HG02870 (cell line): ENCODE results near the gene FBXL20.

Source experiments
- ATAC-seq: cut with Tn5 transposase; IDR thresholded peaks from one replicate; pipeline ENCODE4 v1.9.1; 2021; ENCODE audit warnings: mild to moderate bottlenecking, moderate library complexity; ENCODE audit not compliant: unreplicated experiment

The FBXL20 gene

DNA sequence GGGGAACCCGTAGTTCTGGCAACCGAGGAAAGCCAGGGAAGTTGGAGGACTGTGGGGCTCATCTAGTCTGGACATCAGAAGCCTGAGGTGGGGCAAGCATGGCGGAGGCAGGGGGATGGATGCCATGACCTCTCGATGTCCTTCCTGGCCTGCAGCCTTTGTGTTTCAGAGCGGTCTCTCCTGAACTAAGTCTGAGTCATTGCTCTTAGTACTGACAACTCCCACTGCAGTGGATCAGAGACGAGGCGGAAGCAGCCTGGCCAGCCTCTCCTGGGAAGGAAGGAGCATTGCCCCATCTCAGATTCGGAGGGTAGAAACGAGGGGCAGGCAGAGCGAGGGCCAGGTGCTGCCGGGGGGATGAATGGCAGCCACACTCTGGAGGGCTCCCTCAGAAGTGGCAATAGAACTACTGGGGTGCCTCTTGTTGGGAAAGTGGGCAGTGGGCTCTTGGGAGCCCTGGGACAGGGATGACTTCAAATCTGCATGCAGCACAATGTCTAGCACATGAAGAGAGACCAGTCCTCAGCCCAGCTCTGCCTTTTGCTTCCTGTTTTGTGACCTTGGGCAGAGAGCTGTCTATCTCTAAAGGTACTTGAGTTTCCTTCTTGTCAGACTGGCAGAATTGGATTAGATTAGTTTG, 172.0 kb downstream of the FBXL20 start:
- ATAC-seq = no peak

DNA sequence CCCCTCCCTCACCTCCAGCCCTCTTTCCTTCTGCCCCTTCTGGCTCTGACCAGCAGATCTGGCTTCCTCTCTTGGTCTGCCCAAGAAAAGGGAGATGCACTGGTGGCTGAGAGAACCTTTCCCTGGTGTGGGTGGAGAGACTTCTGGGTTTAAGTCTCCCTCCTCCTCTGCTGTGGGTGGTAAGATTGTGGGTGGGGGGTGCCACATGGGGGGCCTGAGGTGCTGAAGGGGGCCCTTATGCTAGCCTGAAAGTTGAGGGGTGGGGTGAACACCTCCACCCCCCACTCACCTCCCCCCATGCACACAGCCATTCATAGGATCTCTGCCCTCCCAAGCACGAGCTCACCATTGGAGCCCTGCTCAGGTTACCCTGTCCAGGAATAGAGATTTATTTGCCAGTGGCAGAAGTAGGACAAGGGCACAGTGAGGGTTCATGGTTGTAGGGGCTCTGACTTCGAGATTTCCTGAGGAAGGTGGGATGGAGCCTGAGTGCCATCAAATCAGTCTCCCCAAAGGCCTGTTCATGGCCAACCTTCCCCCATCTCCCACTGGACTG, 174.0 kb downstream of the FBXL20 start:
- ATAC-seq = no peak

DNA sequence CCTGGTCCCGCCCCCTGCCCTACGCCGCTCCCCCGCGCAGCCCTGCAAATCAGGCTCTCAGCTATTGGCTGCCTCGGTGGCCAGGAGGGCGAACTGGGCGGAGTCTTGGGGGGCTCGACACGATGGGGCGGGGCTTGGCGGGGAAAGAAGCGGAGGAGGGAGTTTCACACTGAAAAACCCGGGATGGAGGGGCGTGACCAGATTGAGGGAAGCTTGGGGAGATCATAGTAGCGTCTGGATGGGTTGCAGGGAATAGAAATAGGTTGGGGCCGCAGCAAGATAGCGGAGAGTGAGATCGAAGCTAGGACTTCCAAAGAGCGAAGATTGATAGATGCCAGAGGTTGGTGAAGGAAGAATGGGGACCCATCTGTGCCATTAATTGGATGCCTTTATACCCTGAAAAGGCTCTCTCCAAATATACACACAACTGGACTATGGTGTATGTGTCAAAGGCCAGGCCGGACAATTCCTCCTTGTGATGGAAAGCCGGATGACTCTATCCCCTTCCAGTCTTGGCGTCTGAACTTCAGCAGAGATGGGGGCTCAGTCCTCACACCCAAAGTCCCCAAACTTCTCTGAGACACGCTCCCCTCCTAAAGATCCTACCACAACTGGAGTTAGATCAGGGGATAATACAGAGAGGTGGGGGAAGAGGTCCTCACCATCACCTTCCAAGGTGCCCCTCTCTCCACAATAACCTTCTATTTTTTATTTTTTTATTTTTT, 175.3 kb downstream of the FBXL20 start:
- ATAC-seq = no peak

DNA sequence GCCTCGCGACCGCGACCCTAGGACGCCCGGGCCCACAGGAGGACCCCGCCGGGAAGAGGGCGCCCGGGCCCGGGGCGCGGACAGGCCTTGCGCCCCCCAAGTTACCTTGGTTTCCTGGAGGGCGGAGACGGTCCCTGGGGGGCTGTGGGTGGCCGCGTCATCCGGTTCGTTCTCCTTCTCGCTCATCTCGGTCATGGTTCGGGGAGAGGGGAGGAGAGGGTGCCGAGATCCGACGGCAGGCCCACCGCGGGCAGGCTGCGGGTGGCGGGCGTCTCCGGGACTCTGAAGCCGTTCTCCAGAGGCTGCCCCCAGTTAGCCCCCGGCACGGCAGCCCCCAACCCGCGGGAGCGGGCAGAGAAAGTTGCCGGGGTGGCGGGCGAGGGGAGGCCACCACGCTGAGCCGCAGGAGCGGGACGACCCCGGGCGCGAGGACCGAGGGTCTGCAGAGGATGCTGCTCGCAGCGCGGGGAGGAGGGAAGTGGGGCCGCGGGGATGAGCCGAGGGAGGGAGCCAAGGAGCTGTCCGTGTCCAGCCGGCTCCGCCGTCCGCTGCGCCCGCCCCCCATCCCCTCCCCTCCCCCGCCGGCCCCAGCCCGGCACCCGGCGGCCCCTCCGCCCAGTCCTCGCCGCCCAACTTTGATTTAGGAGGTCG, 176.0 kb downstream of the FBXL20 start, which contains the start of gene STAC2:
Gene STAC2 (minus strand): TSS at position 638 of the 651 bp plus-strand sequence. CDS start 443 bp downstream, at position 195.
- no peak for ATAC-seq

DNA sequence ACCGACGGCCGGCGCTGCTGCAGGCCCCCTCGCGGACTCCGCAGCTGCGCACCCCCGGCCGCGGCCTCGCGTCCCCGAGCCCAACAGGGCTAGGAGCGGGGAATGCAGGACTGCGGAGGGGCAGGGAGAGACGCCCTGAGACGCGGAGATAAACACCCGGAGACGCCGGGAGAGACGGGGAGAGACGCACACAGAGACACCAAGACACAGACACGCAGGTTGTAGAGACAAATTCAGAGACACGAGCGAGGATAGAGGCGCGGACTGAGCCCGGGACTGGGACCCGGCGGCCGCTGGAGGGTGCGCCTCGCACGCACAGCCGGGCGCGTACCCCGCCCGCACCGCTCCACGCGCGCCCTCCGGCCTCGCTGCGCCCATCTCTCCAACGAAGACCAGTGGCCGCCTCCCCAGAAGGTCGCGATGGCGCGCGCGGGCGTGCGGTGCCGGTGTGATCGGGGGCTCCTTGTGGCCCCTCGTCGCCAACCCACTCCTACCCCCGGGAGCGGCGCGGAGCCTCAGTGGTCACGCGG, 176.6 kb downstream of the FBXL20 start:
- ATAC-seq = no peak

DNA sequence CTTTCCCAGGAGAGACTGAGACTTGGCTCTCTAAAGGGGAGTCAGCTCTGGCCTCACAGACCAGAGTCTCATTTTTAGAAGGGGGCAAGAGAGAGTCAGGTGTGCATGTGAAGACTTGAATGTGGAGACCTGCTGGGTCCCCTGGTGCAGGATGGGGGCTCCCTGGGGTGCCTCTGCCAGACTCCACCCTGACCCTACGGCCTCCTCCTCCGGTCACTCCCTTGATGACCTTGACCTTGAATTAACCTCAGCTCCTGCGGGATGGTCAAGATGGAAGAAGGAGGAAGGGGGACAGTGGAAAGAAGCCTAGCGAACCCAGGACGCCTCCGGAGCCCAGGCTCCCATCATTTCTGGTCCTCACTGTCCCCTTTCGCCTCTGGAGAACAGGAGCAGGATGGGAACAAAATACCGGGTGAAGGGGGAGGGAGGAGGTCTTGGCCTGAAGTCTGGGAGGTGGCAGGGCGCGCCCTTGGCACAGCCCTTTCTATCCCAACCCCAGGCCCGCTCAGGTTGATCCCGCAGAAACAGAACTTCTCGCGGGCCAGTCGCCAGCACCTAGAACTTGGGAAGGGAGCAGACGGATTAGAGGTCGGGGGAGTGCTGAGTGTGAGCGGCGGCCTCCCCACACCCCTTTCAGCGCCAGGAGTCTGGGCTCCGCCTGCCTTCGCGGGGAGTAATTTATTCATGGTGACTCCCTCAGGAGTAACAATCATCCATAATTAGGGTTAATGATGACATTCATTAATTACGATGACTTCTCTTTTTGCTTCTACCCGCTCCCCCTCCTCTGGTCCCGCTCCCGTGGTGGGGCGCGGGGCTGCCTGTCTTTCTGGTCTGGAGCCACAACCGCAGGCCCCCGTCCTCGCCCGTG, 177.3 kb downstream of the FBXL20 start:
- no peak for ATAC-seq

DNA sequence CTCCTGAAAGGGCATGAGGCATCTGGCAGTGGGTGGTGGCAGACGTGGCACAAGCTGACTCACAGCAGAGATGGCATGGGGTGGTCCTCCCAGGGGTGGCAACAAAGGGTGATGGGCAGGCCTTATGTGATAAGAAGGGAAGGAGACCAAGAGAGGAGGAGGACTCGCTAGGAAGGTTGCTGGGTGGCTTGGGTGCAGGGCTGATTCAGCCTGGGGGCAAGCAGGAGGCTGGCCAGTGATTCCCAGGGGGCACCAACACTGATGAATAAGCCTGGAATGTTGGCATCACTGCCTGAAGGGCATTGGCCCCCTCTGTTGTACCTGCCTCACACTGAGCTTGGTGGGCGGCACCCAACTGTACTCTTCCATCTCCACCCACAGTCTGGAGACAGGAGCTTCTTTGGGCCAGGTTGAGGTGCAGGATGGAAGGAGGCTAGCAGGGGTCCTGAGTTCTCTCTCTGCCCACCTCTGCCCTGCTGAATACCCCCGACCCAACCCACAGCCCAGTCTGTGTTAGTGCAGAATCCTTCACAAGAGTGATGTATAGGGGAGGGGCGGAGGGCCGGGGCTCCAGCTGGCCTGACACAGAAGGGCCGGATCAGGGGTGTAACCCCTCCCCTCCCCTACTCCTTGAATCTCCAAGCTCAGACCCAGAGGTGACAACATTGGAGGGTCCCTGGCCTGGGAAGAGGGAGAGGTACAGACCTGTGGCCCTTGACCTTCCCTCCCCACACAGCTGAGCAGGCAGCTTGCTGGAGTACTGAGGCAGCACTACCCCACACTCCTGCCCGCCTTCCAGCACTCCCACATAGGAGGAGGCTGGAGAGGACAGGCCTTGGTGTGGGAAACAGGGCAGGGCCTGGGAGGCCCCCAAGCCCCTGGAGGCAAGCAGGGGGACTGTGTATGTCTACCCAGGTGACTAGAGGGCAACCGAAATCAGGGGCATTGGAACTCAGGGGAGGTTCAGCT, 178.3 kb downstream of the FBXL20 start:
- ATAC-seq = no peak

DNA sequence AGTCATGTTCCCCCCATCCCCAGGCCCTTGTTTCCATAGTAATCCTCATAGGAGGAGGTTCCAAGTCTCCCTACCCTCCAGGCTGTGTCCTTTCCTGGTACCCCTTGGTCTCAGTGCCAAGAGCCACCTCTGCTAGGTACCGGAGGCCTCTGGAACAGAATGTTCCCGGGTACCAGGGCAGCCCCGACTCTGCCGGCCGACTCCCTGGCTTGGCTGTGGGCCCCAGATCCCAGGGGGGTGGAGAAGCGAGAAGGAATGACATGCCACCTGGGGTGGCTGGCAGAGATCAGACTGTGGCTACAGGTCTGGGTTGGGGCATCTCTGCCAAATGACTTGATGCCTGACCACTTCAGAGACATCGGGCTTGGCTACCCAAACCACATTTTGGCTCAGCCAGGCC, 179.3 kb downstream of the FBXL20 start:
- ATAC-seq = no peak

DNA sequence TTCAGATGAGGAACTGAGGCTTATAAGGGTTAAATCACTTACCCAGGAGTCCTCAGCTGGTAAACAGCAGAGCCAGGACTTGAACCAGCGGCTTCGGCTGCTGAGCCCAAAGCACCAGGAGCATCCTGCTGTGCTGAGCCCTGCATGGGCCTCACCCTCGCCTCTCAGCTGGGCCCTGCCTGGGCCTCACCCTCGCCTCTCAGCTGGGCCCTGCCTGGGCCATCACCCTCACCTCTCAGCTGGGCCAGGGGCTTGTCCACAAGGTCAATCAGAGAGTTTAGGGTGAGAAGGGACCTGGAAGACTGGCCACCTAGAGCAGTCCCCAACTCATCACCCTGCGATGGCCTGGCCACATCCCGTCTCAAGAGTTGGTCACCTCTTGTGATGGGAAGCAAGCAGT, 179.9 kb downstream of the FBXL20 start:
- ATAC-seq = no peak

DNA sequence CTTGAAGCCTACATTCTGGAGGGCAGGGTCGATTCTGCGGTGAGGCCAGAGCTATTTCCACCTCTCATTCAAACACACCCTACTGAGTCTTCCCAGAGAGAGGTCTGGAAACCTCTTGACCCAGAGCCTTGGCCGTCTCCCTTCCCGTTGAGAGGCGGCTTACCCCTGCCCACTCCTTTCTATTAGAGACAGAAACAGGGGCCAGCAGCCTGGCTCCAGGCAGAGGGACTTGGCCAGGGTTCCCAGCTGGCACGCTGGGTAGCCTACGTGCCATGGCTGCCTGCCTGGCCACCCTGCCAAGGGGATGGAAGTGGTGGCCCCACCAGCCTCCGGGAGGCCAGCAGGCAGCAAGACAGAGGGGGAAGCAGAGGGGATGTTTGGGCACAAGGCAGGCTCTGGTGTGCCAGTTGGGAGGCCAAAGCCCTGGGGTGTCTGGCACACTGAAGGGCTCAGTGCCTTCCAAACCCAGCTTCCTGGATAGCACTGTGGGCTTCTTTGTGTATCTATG, 181.7 kb downstream of the FBXL20 start:
- ATAC-seq = no peak

DNA sequence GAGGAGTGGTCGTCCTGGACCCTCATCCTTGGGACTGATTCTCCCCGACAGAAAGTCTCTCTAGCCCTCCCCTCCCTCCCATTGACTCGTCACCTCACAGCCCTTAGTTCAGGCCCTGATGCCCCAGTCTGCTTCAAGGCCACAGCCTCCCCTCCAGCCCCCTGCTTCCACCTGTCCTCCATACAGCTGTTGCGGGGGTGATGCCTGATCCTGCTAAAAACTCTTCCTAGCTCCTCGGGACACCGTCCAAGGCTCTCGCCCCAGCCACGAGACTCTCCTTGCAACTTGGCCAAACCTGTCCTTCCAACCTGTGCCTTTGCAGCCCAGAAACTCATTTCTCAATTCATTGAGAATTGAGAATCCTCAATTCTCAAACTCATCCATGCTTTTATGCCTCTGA, 182.5 kb downstream of the FBXL20 start:
- ATAC-seq = no peak

DNA sequence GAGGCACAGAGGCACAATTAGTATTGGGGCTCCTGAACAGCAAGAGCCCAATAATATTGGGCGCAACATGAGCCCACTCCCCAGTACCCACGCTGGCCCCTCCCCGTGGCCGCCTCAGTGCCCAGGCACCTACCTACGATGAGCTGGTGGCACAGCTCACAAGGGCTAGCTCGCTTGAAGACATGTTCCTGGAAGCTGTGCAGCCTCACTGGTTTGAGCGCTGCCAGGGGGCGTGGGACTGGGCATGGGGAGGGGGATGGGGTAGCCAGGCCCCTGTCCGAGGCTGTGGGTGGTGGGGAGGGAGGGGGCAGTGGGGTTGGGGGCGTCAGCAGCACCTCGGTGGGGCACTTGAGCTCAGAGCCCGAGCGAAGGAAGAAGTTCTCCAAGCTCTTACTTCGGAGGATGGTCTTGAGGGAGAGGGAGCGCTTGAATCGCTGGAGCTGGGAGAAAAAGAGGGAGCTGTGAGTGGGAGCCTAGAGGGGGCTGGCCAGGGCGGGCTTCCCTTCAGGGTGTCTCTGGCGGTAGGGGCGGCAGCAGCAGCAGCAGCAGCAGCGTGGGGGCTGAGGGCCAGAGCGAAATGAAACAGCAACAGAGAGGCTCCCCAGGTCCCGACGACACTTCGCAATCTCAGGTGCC, 183.6 kb downstream of the FBXL20 start:
- ATAC-seq = no peak

DNA sequence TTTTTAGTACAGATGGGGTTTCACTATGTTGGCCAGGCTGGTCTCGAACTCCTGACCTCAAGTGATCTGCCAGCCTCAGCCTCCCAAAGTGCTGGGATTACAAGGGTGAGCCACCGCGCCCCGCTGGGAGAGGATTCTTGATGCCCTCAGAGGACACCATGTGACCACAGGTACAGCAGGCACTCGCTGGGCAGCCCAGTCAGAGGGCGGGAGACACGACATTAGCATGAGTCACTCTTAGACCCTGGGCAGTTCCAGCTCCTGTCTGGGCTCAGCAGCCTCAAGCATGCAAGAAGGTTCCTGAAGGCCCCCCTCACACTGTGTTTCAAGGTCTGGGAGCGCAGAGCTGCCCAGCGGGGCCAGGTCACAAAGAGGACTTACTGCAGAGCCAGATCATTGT, 187.6 kb downstream of the FBXL20 start:
- no peak for ATAC-seq

DNA sequence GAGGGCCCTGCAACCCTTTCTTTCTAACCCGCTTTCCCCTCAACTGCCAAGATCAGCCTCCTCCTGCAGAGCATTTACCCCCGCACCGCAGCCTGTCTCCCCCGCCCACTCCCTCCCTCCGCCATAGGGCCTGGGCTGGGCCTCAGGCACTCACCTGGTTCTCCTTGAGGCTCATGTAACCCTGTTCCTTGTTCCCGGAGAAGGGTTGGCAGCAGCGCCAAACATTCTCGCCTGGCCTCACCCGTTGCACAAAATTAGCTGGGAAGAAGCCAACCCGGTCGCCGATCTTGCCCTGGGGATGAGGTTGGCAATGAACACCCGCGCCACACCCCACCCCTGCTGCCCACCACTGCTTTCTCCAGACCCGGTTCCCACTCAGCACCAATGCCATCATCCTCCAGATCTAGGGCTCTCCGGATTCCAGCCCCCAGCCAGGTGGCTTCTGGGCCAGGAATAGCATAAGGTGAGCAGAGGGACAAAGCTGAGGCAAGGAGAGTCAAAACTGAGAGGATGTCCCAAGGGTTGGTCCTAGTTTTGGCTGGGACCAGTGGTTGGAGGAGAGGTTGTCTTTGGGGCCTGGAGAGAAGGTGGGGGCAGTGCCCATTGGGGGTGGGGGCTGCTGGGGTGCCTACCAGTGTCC, 188.5 kb downstream of the FBXL20 start:
- ATAC-seq = no peak

DNA sequence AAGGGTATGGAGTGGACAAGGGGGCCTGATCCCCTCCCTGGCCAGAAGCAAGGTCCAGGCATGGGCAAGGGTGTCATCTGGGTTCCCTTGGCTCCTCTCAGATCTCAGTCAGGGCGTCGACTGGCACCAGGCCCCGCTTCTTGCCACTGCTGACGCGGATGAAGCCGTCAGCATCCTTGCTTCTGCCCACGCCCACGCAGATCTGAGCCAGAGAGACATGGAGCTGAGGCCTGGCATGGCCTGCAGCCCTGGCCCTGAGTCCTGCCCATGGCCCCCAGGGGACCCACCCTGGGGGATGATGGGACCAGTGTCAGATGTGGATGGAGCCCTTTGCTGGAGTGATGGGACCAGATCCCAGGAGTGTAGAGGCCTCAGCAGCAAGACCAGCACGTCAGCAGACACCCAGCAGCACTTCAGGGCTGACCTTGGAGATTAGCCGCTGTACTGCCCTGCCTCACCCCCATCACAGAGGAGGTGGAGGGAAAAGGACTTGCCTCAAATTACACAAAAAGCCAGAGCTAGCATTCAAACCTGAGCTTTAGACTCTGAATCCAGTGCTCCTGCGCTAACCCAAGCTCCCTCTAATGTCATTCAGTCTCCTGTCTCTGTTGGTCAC, 189.1 kb downstream of the FBXL20 start:
- no peak for ATAC-seq

DNA sequence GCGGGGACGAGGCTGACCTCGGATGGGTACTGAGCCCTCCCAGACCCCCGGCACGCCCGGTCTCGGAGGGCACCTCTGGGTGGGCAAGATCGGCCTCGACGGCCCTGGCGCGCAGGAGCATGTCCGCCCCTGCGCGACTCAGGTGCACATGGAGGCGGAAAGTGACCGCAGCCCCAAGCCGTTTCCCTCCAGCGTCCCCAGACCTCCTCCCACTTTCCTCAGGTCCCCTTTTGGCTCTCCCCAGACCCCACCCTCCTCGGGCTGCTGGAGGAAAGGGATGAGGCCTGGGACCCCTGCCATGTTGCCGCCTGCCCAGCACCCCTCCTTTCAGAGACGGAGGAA, 191.4 kb downstream of the FBXL20 start:
- ATAC-seq = no peak

DNA sequence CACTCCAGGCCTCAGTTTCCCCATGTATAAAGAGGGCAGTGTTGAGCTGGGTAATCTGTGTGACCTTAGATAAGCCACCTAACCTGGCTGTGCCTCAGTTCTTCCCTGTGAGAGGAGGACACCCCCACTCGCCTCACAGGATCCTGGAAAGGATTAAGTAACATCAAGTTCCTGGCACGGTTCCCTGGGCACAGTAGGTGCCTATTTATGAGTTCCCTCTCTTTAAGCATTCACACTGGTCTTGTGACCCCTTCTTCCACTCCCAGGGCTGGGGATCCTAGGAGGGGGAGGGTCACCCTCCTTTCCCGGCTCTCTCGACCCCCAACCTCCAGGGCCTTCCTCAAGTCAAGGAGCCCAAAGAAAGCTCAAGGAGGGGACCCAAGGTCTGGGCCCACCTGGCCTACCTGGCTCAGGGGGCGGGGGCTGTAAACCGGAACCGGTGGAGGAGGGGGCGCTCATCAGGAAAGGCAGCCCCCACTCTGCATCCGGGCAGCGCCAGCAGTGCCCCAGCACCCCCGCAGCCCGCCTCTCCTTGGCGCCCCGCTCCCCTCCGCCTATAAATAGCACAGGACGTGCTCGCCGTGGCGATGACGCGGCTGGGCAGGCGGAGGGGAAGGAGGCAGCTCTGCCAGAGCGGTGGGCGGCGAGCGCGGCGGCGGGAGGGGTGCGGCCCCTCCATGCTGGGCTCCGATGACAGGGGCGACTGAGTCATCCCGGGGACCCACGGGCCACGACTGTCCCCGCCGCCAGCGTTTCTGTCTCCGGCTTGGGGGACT, 191.9 kb downstream of the FBXL20 start:
- no peak for ATAC-seq
